Caco-2 (cell line): Measurements from ENCODE around the gene SMTN. TPM values are rescaled to one million over a fixed set of nuclear protein-coding genes. Genes with fewer than 3 reads are reported as not detected.

Experiments used
- BruUV-seq: library from RNA; stranded (reverse); fragments of 400-500 nt; replicated peaks from 2 replicates; lab custom pipeline; 2021; lab: Mats Ljungman, UMichigan
- CTCF ChIA-PET: fragments of 300-600 bp; sonication (Branson Sonifier 250); formaldehyde crosslinking; loops from one replicate; lab custom pipeline; 2022; ENCODE audit warnings: antibody characterized with exemption; lab: Charles Lee
- POLR2A ChIA-PET: fragments of 300-600 bp; sonication (Branson Sonifier 250); formaldehyde crosslinking; loops from one replicate; lab custom pipeline; 2022; ENCODE audit warnings: antibody characterized with exemption; lab: Charles Lee
- DNase-seq, 2 experiments: peaks; one replicate each; pipeline versions ENCODE4 v3.0.0 to v3.0.0-alpha.2; 2020 to 2022
- H3K27me3 ChIP-seq: replicated peaks from 2 replicates; pipeline ENCODE4 v1.6.0; 2011; ENCODE audit warnings: low read length; ENCODE audit not compliant: control insufficient read depth, insufficient read depth
- H3K36me3 ChIP-seq: 2 replicates; pipeline ENCODE4 v1.5.1; 2011; ENCODE audit warnings: low read length; ENCODE audit not compliant: control insufficient read depth, insufficient read depth
- H3K4me1 ChIP-seq: fragments of 250-450 bp; sonication (Bioruptor Pico); 2 replicates; pipeline ENCODE4 v1.5.1; 2020; ENCODE audit warnings: mild to moderate bottlenecking
- H3K4me3 ChIP-seq: 2 replicates; pipeline ENCODE4 v1.5.1; 2011; ENCODE audit warnings: low read depth, mild to moderate bottlenecking, control low read depth, low read length
- H3K9me3 ChIP-seq: fragments of 250-450 bp; sonication (Bioruptor Pico); 2 replicates; pipeline ENCODE4 v1.5.1; 2020; ENCODE audit warnings: mild to moderate bottlenecking, moderate library complexity
- H3K27ac Mint-ChIP-seq: one replicate; pipeline ENCODE4 v1.8.0; 2022; ENCODE audit warnings: mixed read lengths; ENCODE audit not compliant: unreplicated experiment
- H3K27me3 Mint-ChIP-seq: one replicate; pipeline ENCODE4 v1.8.0; 2022; ENCODE audit warnings: mixed read lengths; ENCODE audit not compliant: insufficient read depth, unreplicated experiment
- H3K36me3 Mint-ChIP-seq: one replicate; pipeline ENCODE4 v1.8.0; 2022; ENCODE audit warnings: mild to moderate bottlenecking, mixed read lengths; ENCODE audit not compliant: insufficient read depth, unreplicated experiment
- H3K4me1 Mint-ChIP-seq: one replicate; pipeline ENCODE4 v1.8.0; 2022; ENCODE audit warnings: low read depth, mixed read lengths; ENCODE audit not compliant: unreplicated experiment
- H3K4me3 Mint-ChIP-seq: one replicate; pipeline ENCODE4 v1.8.0; 2022; ENCODE audit warnings: mild to moderate bottlenecking, moderate library complexity, mixed read lengths; ENCODE audit not compliant: unreplicated experiment
- H3K9me3 Mint-ChIP-seq: one replicate; pipeline ENCODE4 v1.8.0; 2022; ENCODE audit warnings: mixed read lengths; ENCODE audit not compliant: unreplicated experiment
- intact Hi-C: fragments of 100-400 bp; cut with micrococcal nuclease; formaldehyde crosslinking; loops from one replicate; pipeline ENCODE4 v1.10.0; 2022; ENCODE audit not compliant: unreplicated experiment
- total RNA-seq: library from RNA; stranded (reverse); gene quantifications from 2 replicates; pipeline ENCODE4 v1.2.3, GENCODE V29; 2022
- TF ChIP-seq, protein P1 (sequence below), 2 experiments: fragments of 200-600 bp in 1 of 2; IDR thresholded peaks; 1 replicate in 1 of 2; 2 replicates in 1 of 2; pipeline versions ENCODE4 v1.5.1 to v1.8.0; 2011 to 2022; ENCODE audit warnings: antibody characterized with exemption in 1 of 2, control low read depth in 1 of 2, inconsistent platforms in 1 of 2, low read depth in 1 of 2, low read length in 1 of 2, mild to moderate bottlenecking in 1 of 2, moderate library complexity in 1 of 2; ENCODE audit not compliant: insufficient read depth in 1 of 2, severe bottlenecking in 1 of 2, unreplicated experiment in 1 of 2

Gene SMTN
- total RNA-seq, 1 experiment from 2014 or later, result 71.0 TPM

GRCh38 chr22:31079095-31079642 is 1.9 kb upstream of the SMTN start:
- BruUV-seq, result no TSS peak
- Mint-ChIP-seq H3K36me3 (peaks cover 38% of the 10 kb centered on the region), H3K27me3 (no peaks in the 10 kb centered on the region), H3K4me1 (peaks cover 30% of the 10 kb centered on the region), H3K9me3 (no peaks in the 10 kb centered on the region), H3K27ac (peak overlapping the region; percentile 85), H3K4me3 (peak overlapping the region; percentile 43)
- intact Hi-C loops, result loop anchor here (1.0 kb wide), 1 partner anchor 24 kb away; no protein-coding TSS in a partner anchor
- Histone ChIP-seq H3K9me3 (no peaks in the 10 kb centered on the region), H3K4me3 (no peak overlapping the region), H3K36me3 (peaks cover 1% of the 10 kb centered on the region; the same call in 1 of the 2 replicates), H3K4me1 (peaks cover 38% of the 10 kb centered on the region), H3K27me3 (no peaks in the 10 kb centered on the region)
- ChIA-PET POLR2A (interaction anchor here (0.5 to 3.4 kb wide), 6 partner anchors 15 to 487 kb away, joined by 3 to 60 read pairs (median 12); partner anchors contain the start of genes MORC2, PES1 and TUG1), CTCF (interaction anchor here (0.6 to 1.9 kb wide), 6 partner anchors 15 to 441 kb away, joined by 3 to 10 read pairs (median 7); partner anchors contain the start of genes MORC2, SELENOM and TUG1)
- TF ChIP-seq, protein P1, sequence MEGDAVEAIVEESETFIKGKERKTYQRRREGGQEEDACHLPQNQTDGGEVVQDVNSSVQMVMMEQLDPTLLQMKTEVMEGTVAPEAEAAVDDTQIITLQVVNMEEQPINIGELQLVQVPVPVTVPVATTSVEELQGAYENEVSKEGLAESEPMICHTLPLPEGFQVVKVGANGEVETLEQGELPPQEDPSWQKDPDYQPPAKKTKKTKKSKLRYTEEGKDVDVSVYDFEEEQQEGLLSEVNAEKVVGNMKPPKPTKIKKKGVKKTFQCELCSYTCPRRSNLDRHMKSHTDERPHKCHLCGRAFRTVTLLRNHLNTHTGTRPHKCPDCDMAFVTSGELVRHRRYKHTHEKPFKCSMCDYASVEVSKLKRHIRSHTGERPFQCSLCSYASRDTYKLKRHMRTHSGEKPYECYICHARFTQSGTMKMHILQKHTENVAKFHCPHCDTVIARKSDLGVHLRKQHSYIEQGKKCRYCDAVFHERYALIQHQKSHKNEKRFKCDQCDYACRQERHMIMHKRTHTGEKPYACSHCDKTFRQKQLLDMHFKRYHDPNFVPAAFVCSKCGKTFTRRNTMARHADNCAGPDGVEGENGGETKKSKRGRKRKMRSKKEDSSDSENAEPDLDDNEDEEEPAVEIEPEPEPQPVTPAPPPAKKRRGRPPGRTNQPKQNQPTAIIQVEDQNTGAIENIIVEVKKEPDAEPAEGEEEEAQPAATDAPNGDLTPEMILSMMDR (IDR thresholded peaks at IDR 0.05; ENCODE audit: insufficient read depth in 1 of 2, low read depth in 1 of 2, low read length in 1 of 2, severe bottlenecking in 1 of 2, unreplicated experiment in 1 of 2), result peak in 1 of 2 experiments; percentile 13
- peak; percentile 88 to 92 for DNase-seq

DNA sequence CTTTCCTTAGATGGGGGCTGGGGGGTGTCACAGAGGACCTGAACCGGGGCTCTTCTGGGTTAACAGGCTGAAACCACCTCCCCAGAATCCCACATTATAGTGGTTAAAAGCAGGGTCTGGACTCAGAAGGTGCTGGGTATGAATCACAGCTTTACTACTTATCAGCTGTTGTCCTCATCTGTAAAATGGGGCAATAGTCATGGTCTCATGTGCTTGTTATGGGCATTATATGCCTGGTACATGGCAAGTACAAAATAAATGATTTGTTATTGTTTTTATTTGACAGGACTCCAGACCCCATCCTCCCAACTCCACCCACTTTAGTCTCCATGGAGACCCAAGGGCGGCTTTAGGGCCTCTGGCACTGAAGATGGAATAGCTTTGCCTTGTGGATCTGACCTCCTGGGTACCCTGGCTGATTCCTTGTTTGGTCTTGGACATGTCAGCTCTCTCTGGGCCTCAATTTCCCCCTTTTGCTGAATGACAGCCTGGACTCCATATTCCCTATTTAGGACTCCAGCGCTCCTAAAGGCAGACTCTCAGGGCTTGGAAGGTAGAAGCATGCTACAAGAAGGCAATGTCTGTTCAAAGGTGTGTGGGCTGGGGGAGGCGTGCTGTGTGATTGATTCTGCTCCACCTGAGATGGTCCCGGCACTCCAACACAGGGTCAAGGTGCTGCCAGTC is 812 bp upstream of the SMTN start:
- ChIA-PET POLR2A (interaction anchor here (0.5 to 3.4 kb wide), 11 partner anchors 16 to 169 kb away, joined by 3 to 60 read pairs (median 4); partner anchors contain the start of genes MORC2 and TUG1), CTCF (interaction anchor here (1.0 to 3.5 kb wide), 8 partner anchors 16 to 111 kb away, joined by 3 to 29 read pairs (median 7); partner anchors contain the start of genes MORC2, SELENOM and TUG1)
- Mint-ChIP-seq H3K4me3 (peak overlapping the region; percentile 94), H3K27ac (peak overlapping the region; percentile 95), H3K36me3 (peaks cover 32% of the 10 kb centered on the region), H3K27me3 (no peaks in the 10 kb centered on the region), H3K4me1 (peaks cover 30% of the 10 kb centered on the region), H3K9me3 (no peaks in the 10 kb centered on the region)
- H3K4me3 ChIP-seq, result peak overlapping the region; percentile 60
- H3K36me3 ChIP-seq, result peaks cover 1% of the 10 kb centered on the region
- TSS peak; percentile 83 for BruUV-seq
- intact Hi-C loops, result loop anchor here (1.0 kb wide), 1 partner anchor 111 kb away; the partner anchor contains the start of gene TUG1
- DNase-seq, result no peak
- no peaks in the 10 kb centered on the region for H3K9me3 ChIP-seq
- H3K4me1 ChIP-seq, result peaks cover 38% of the 10 kb centered on the region
- H3K27me3 ChIP-seq, result no peaks in the 10 kb centered on the region
- TF ChIP-seq, protein P1 (IDR thresholded peaks at IDR 0.05; ENCODE audit: insufficient read depth in 1 of 2, low read depth in 1 of 2, low read length in 1 of 2, severe bottlenecking in 1 of 2, unreplicated experiment in 1 of 2), result no peak

- Histone ChIP-seq H3K4me3 (peak overlapping the region; percentile 60), H3K36me3 (peaks cover 1% of the 10 kb centered on the region), H3K4me1 (peaks cover 38% of the 10 kb centered on the region), H3K27me3 (no peaks in the 10 kb centered on the region), H3K9me3 (no peaks in the 10 kb centered on the region)
- H3K4me3 Mint-ChIP-seq, result peak overlapping the region; percentile 94
- no TSS peak for BruUV-seq
- H3K27ac Mint-ChIP-seq, result peak overlapping the region; percentile 95
- TF ChIP-seq, protein P1 (IDR thresholded peaks at IDR 0.05; ENCODE audit: insufficient read depth in 1 of 2, low read depth in 1 of 2, low read length in 1 of 2, severe bottlenecking in 1 of 2, unreplicated experiment in 1 of 2), result no peak
- peaks cover 30% of the 10 kb centered on the region for H3K4me1 Mint-ChIP-seq
- POLR2A ChIA-PET, result interaction anchor here (0.6 to 2.6 kb wide), 2 partner anchors 13 to 18 kb away, joined by 4 to 26 read pairs; no protein-coding TSS in a partner anchor
- H3K9me3 Mint-ChIP-seq, result no peaks in the 10 kb centered on the region
- no peaks in the 10 kb centered on the region for H3K27me3 Mint-ChIP-seq
- intact Hi-C loops, result no loop called here
- peaks cover 32% of the 10 kb centered on the region for H3K36me3 Mint-ChIP-seq
- DNase-seq, result no peak
- CTCF ChIA-PET, result interaction anchor here (0.6 to 3.5 kb wide), 6 partner anchors 19 to 132 kb away, joined by 3 to 29 read pairs (median 10); partner anchors contain the start of genes MORC2, SELENOM and TUG1
Measured at GRCh38 chr22:31081963-31082605, 966 bp downstream of the SMTN start.
